Tongue (tissue), 2 donors: Measurements from ENCODE around the gene NEUROD4. TPM values are rescaled to one million over a fixed set of nuclear protein-coding genes. Genes with fewer than 3 reads are reported as not detected.

Experiments used
- DNase-seq: peaks from one replicate; pipeline ENCODE4 v3.0.0-alpha.2; 2015
- total RNA-seq: library from RNA; depleted of rRNA; stranded (reverse); fragments of >200 nt; gene quantifications from one replicate; pipeline ENCODE4 v1.2.3, GENCODE V29; 2014

Gene NEUROD4
- total RNA-seq, 1 donor from 2014 or later, result not detected

DNA sequence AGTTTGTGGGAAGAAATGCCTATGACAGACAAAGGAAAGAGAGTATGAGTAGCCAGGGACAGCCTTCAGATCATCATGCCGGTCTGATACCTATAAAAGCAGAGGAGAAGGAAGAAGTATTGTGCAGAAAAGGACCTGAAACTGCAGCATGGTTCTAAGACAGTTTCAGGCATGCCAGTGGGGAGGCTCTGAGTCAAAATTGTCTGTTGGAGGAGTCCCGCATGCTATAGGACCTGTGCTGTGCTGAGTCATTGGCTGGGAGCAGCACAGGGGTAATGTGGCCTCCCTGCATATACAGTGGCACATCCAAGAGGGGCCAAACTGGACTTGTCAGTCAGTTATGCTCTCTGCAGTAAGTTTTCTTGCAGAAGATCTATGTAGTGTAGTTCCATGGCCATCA is 40.7 kb downstream of the NEUROD4 start:
- no peak for DNase-seq

DNA sequence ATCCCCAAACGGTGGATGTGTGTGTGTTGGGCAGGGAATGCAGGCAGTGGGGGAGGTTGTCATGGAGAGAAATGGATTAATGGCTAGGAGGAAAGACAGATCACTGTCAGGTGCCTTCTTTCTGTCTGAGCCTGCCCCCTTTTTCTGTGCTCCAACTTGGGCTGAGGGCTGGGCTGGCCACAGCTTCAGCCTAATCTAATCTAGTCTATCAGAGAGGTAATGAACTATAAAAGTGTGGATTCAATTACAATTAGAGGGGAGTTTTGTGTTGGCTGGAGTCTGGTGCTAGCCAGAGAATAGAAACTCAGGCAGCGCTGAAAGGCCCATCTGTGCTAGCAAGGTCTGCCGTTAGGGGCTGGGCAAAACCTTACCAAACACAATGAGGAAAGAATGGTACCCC is 41.2 kb downstream of the NEUROD4 start:
- no peak for DNase-seq

DNA sequence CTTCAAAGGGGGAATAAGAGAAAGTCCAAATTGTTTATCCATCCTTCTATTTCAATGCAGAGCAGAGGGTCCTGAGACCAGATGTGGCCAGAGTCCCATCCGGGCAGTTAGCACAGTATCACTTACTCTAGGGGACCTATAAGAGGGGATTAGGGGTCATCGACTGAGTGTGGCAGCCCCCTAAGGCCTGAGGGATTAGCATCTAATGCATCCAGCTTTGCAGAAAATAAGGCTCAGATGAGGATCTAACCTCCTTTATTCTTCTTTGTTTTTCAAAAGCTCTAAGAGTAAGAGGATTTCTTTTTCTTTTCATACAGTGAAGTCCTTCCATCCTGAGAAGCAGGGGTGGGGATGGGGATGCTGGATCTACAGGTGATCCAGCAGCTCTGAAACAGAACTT is 43.5 kb downstream of the NEUROD4 start:
- no peak for DNase-seq

DNA sequence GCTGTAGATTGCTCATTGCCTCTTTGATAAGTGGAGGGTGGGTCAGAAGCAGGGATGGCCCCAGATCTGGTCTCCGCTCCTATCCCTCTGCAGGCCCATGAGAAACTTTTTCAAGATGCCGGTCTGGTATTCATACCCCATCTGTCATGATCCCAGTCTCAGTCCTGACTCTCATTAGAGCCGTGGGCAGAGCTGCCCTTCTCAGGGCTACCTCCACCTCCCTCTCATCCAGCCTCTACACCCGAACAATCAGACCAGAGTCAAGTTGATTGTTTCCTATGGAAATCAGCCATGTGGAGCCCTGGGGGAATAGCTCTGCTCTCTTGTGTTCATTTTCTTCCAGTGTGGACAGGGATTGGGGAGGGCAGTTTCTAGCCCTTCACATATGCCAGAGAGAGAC is 45.8 kb downstream of the NEUROD4 start:
- DNase-seq, result no peak

DNA sequence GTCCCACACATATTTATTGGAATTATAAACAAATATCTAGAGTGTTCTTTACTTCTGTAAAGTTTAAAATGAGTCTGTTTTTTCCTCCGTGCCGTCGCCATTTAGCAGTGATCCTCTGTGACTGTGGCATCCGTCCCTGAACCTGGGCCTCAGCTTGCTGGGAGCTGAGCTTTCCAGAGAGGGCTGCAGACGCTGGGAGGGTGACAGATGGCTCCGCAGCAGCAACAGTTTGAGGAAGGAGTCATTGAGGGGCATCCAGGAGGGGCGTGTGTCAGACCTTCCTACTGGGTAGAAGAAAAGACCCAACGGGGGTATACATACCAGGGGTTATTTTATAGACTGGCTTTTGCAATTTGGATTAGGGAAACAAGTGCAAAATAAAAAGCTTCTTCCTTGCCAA is 47.9 kb downstream of the NEUROD4 start:
- peak; percentile 12 for DNase-seq

DNA sequence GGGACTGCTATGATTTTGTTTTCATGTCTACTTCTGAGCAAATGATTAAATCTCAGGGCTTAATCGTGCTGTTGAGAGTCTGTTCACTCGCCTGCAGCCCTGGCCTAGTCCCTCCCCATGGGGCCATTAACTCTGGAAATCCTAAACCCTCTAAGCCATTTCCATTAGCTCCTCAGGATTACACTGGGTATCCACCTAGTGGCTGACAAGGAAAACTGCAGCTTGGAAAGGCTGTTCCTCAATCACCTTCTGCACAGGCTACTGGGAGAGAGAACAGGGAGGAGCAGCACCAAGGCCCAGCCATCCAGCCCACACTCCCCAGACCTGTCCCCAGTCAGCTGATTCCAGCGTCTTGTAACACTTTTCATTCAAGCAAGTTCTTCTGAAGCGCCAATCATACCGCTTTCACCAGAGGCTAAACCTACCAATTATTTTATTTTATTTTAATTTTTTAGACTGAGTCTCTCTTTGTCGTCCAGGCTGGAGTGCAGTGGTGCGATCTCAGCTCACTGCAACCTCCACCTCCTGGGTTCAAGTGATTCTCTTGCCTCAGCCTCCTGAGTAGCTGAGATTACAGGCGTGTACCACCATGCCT is 48.7 kb downstream of the NEUROD4 start:
- DNase-seq, result peak; percentile 74

DNA sequence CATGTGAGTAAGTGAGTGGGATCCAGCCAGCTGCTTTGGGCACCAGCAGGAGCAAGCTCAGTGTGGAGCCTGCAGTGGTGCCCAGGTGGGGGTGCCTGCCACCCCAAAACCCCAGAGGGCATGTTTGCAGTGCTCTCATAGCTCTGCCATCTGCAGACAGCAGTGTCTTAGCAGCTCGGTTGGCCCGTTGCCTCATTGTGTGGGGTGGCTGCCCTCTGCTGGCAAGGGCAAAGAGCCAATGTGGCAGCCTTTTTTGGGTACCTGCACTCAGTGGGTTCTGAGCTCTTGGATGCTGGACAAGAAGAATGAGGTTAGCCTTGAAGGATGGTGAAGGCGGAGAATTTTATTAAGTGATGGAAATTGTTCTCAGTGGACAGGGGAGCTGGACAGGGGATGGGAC is 52.3 kb downstream of the NEUROD4 start:
- peak; percentile 41 for DNase-seq

DNA sequence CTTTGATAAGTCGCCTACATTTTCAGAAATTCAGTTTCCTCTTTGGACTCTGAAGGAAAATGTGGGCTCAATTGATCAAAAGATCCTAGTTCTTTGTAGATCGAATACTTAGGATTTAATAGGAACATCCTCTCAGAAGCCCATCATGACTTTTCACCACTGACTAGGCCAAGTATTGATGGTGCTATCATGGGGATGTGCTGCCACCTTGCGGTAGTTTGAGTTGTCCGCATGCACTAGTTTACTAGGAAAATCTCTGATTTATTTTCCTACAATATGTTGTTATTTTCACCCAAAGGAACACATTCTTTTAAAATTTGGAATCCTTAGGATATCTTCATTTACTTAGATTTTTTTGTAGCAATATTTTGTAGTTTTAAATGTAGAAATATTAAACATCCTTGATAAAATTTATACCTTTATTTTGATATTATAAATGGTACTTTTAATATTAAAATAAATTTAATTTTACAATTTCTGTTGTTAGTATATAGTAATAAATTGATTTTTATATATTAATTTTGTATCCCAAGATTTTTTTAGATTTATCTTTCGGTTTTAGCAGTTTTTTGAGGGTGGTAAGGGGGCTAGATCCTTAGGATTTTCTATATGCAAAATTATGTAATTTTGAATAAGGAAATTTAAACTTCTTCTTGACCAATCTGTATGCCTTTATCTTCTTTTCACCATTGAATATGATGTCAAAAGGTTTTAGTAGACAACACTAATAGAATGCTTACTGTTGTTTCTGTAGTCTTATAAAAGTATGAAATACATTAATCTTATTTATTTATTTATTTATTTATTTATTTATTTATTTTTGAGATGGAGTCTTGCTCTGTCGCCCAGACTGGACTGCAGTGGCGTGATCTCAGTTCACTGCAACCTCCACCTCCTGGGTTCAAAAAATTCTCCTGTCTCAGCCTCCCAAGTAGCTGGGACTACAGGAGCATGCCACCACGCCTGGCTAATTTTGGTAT is 53.6 kb downstream of the NEUROD4 start:
- peak; percentile 93 for DNase-seq

DNA sequence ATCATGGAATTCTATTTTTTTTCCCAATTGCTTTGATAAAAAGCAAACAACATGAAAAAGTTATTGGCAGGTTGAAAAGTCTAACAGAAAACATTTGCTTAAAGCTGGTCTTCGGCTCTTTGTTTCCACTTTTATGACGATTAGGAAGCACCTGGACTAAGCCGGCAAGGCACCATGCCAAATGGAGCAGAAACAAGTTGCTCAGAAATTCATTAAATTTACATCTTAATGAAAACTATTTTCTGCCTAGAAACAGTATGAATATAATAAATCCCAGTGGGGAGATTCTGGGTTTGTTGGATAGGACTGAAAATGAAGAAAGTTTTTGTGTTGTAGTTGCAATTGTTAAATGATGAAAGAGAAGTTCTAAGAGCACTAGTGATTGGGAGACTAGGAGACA is 55.0 kb downstream of the NEUROD4 start:
- peak; percentile 30 for DNase-seq

Other genes with a start within 250 kb of the NEUROD4 start
- gene MUCL1, start 165.5 kb upstream of the NEUROD4 start, total RNA-seq, result not detected
- 0.92 TPM for gene TESPA1, start 35.2 kb upstream of the NEUROD4 start, total RNA-seq
- gene OR9K2, start 106.4 kb downstream of the NEUROD4 start, total RNA-seq, result not detected
- not detected for gene OR10A7, start 201.1 kb downstream of the NEUROD4 start, total RNA-seq
- not detected for gene OR6C74, start 224.6 kb downstream of the NEUROD4 start, total RNA-seq